SK-N-SH (cell line): ENCODE results near the gene PARVB.

ENCODE experiments used
- CTCF ChIP-seq: fragments of 200-600 bp; sonication (generic); IDR thresholded peaks from 2 replicates; pipeline ENCODE4 v1.6.1; 2017; ENCODE audit warnings: antibody characterized with exemption, mild to moderate bottlenecking, moderate library complexity
- EP300 ChIP-seq, 2 experiments: IDR thresholded peaks; 2 replicates each; pipeline versions ENCODE4 v1.4.0 to v1.6.1; 2012; ENCODE audit warnings: borderline replicate concordance in 1 of 2, low read depth in 1 of 2, low read length in 1 of 2
- FOXM1 ChIP-seq: IDR thresholded peaks from 2 replicates; pipeline ENCODE4 v1.4.0; 2012; ENCODE audit warnings: low read depth, mild to moderate bottlenecking
- MXI1 ChIP-seq: IDR thresholded peaks from 2 replicates; pipeline ENCODE4 v1.6.1; 2012; ENCODE audit warnings: mild to moderate bottlenecking, low read depth, low read length, improper control_type of control experiment
- NRF1 ChIP-seq: IDR thresholded peaks from 2 replicates; pipeline ENCODE4 v1.6.1; 2012; ENCODE audit warnings: low read depth, mild to moderate bottlenecking, low read length
- RCOR1 ChIP-seq: fragments of 150-350 bp; IDR thresholded peaks from 2 replicates; pipeline ENCODE4 v1.6.1; 2017; ENCODE audit warnings: antibody characterized with exemption, low read length
- SMC3 ChIP-seq: IDR thresholded peaks from 2 replicates; pipeline ENCODE4 v1.6.1; 2012; ENCODE audit warnings: low read depth, low read length, improper control_type of control experiment
- TAF1 ChIP-seq: IDR thresholded peaks from 2 replicates; pipeline ENCODE4 v1.6.1; 2012; ENCODE audit warnings: low read depth, mild to moderate bottlenecking, low read length, moderate library complexity, borderline replicate concordance
- USF2 ChIP-seq: fragments of 150-350 bp; IDR thresholded peaks from 2 replicates; pipeline ENCODE4 v1.6.1; 2017; ENCODE audit warnings: antibody characterized with exemption, low read length, low read depth, borderline replicate concordance
- TF ChIP-seq, protein P1 (sequence below): IDR thresholded peaks from 2 replicates; pipeline ENCODE4 v1.6.1; 2012; ENCODE audit warnings: mild to moderate bottlenecking, low read depth, low read length, moderate library complexity

DNA sequence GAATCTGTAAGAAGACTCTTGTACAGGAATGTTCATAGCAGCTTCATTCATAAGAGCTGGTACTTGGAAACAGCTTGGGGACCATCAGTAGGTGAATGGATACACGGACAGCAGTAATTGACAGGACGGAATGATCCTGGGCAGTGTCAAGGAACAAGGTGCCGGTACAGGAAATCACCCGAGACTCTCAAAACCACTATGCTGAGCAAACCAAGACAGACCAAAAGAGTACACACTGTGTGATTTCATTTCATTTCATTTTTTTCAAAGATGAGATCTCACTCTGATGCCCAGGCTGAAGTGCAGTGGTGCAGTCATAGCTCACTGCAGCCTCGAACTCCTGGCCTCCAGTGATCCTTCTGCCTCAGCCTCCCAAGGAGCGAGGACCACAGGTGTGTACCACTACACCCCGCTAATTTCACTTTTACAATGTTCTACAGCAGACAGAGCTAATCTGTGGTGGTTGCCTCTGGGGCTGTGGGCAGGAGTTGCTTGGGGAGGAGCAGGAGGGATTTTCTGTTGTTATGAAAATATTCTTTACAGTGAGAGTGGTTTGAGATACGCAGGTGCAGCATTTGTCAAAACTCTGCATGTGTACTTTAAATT, 15.6 kb downstream of the PARVB start:
- TF ChIP-seq CTCF (no peak), EP300 (IDR thresholded peaks at IDR 0.05; ENCODE audit: borderline replicate concordance in 1 of 2, low read depth in 1 of 2, low read length in 1 of 2) (no peak), USF2 (no peak), RCOR1 (no peak), SMC3 (no peak), TAF1 (no peak), MXI1 (no peak), FOXM1 (no peak), NRF1 (no peak)
- TF ChIP-seq, protein P1, sequence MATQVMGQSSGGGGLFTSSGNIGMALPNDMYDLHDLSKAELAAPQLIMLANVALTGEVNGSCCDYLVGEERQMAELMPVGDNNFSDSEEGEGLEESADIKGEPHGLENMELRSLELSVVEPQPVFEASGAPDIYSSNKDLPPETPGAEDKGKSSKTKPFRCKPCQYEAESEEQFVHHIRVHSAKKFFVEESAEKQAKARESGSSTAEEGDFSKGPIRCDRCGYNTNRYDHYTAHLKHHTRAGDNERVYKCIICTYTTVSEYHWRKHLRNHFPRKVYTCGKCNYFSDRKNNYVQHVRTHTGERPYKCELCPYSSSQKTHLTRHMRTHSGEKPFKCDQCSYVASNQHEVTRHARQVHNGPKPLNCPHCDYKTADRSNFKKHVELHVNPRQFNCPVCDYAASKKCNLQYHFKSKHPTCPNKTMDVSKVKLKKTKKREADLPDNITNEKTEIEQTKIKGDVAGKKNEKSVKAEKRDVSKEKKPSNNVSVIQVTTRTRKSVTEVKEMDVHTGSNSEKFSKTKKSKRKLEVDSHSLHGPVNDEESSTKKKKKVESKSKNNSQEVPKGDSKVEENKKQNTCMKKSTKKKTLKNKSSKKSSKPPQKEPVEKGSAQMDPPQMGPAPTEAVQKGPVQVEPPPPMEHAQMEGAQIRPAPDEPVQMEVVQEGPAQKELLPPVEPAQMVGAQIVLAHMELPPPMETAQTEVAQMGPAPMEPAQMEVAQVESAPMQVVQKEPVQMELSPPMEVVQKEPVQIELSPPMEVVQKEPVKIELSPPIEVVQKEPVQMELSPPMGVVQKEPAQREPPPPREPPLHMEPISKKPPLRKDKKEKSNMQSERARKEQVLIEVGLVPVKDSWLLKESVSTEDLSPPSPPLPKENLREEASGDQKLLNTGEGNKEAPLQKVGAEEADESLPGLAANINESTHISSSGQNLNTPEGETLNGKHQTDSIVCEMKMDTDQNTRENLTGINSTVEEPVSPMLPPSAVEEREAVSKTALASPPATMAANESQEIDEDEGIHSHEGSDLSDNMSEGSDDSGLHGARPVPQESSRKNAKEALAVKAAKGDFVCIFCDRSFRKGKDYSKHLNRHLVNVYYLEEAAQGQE = no peak
